ENCODE results near the gene ENPEP. TPM values are rescaled to one million over a fixed set of nuclear protein-coding genes. Genes with fewer than 3 reads are reported as not detected.
"Not testable (repeated sequence)": the region's sequence is repeated elsewhere in the genome, so short reads cannot be mapped to it uniquely, and the experiment has no call there.

The ENPEP gene
- not detected for polyA plus RNA-seq

DNA sequence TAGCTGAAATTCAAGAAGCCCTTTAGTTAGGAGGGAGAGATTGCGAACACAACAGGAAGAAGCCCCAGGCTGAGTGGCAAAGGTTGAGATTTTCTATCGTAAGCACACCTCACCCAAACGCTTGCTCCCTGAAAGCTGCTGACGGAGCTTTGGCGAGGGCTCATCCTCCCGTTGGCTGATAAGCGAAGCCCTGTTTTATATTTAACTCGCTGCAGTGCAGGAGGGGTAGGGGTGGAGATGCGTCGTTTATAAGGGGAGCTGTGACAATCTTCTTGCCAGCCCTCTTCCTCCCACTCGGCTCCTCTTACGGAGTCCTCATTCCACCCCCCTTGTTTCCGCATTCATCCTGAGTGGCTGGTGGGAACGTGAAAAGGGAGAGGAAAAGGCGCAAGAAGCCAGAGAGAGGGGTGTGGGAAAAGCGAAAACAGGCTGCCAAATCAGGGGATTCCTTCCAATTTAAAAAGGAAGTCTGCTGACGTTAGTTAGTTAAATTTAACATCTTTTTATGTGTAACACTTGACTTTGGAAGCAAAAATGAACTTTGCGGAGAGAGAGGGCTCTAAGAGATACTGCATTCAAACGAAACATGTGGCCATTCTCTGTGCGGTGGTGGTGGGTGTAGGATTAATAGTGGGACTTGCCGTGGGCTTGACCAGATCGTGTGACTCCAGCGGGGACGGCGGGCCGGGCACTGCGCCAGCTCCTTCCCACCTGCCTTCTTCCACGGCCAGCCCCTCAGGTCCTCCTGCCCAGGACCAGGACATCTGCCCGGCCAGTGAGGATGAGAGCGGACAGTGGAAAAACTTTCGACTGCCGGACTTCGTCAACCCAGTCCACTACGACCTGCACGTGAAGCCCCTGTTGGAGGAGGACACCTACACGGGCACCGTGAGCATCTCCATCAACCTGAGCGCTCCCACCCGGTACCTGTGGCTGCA lies at the start of gene ENPEP:
Gene ENPEP (plus strand): TSS at position 275 of the 938 bp plus-strand sequence. CDS start 260 bp downstream, at position 535.
- Mint-ChIP-seq H3K27me3 (peaks cover 19% of the 10 kb centered on the region), H3K4me3 (no peak within 1 kb of the TSS), H3K36me3 (peaks cover 3% of the 10 kb centered on the region), H3K9me3 (no peaks in the 10 kb centered on the region), H3K4me1 (no peaks in the 10 kb centered on the region), H3K27ac (no peak within 1 kb of the TSS)

GRCh38 chr4:110431805-110432204 lies 44.1 kb upstream of the ENPEP start:
- not testable (repeated sequence) for H3K27me3 Mint-ChIP-seq, H3K27ac Mint-ChIP-seq, H3K4me1 Mint-ChIP-seq, H3K4me3 Mint-ChIP-seq, H3K36me3 Mint-ChIP-seq
- H3K9me3 Mint-ChIP-seq, result peaks cover 0 to 16% (median 10%) of the 10 kb centered on the region in 3 donors

DNA sequence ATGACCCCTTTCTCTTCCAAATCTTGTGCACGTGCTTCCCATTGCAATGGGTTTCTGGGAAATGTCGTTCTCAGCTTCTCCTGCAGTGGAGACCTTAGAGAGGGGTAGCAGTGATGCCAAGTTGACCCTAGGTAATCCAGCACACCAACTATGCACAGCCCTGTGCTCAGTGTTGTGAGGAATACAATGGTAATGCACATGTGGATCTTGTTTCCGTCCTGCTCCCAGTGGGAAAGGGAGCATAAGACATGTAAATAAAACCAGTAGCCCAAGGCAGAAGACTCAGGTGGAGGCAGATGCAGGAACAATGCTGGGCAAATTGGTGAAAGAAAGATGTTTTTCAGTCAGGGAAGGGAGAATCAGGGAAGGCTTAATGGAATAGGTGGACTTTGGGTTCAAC lies 38.7 kb upstream of the ENPEP start:
- not testable (repeated sequence) for H3K36me3 Mint-ChIP-seq, H3K4me3 Mint-ChIP-seq
- H3K9me3 Mint-ChIP-seq, result peaks cover 4 to 15% (median 10%) of the 10 kb centered on the region in 3 donors

DNA sequence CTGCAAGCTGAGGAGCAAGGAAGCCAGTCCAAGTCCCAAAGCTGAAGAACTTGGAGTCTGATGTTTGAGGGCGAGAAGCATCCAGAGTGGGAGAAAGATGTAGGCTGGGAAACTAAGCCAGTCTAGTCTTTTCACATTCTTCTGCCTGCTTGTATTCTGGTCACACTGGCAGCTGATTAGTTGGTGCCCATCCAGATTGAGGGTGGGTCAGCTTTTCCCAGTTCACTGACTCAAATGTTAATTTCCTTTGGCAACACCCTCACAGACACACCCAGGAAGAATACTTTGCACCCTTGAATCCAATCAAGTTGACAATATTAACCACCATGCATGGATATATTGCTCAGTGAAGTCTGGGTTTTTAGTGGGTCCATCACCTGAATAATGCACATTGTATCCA lies 36.7 kb upstream of the ENPEP start:
- H3K36me3 Mint-ChIP-seq, H3K4me3 Mint-ChIP-seq, H3K27me3 Mint-ChIP-seq, H3K27ac Mint-ChIP-seq, H3K4me1 Mint-ChIP-seq: not testable (repeated sequence)
- peaks cover 4 to 10% (median 10%) of the 10 kb centered on the region in 3 donors for H3K9me3 Mint-ChIP-seq

More for the DNA sequence above, 38.7 kb upstream of the ENPEP start:
- H3K4me1 Mint-ChIP-seq, H3K27ac Mint-ChIP-seq, H3K27me3 Mint-ChIP-seq: not testable (repeated sequence)

DNA sequence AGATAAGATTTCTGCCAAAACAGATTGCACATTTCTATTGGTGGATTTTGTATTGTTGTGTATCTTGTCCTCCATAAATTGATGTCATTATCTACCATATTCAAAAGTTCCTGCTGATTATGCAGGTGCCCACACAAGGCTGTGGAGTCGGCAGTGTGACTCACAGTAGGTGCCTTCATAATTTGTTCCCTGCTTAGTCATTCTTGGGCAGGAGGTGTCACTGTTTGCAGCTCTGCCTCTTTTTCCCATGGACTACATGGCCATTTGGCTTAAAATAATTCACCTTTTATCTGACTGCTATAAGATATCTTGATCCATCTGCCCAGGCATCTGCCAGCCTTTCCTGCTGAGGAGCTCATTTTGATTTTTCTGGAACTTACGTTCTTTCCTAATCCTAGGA lies 33.6 kb upstream of the ENPEP start:
- peaks cover 1% of the 10 kb centered on the region for H3K27me3 Mint-ChIP-seq
- H3K4me1 Mint-ChIP-seq, result no peaks in the 10 kb centered on the region
- no peak overlapping the region for H3K4me3 Mint-ChIP-seq
- no peak overlapping the region for H3K27ac Mint-ChIP-seq
- peaks cover 0 to 2% (median 0%) of the 10 kb centered on the region in 3 donors for H3K9me3 Mint-ChIP-seq
- peaks cover 1% of the 10 kb centered on the region for H3K36me3 Mint-ChIP-seq

GRCh38 chr4:110442788-110443187 lies 33.2 kb upstream of the ENPEP start:
- Mint-ChIP-seq H3K36me3 (peaks cover 1% of the 10 kb centered on the region), H3K9me3 (no peaks in the 10 kb centered on the region), H3K27ac (no peak overlapping the region), H3K4me3 (no peak overlapping the region), H3K4me1 (no peaks in the 10 kb centered on the region), H3K27me3 (no peaks in the 10 kb centered on the region)

GRCh38 chr4:110449947-110450346 lies 26.0 kb upstream of the ENPEP start:
- H3K27ac Mint-ChIP-seq, result no peak overlapping the region
- H3K27me3 Mint-ChIP-seq, result peaks cover 1% of the 10 kb centered on the region

GRCh38 chr4:110452546-110452945 lies 23.4 kb upstream of the ENPEP start:
- no peak overlapping the region for H3K27ac Mint-ChIP-seq
- no peaks in the 10 kb centered on the region for H3K36me3 Mint-ChIP-seq
- no peak overlapping the region for H3K4me3 Mint-ChIP-seq
- H3K9me3 Mint-ChIP-seq, result peaks cover 0 to 2% (median 0%) of the 10 kb centered on the region in 3 donors
- H3K27me3 Mint-ChIP-seq, result peaks cover 1% of the 10 kb centered on the region
- H3K4me1 Mint-ChIP-seq, result no peaks in the 10 kb centered on the region

More at GRCh38 chr4:110449947-110450346, 26.0 kb upstream of the ENPEP start:
- Mint-ChIP-seq H3K36me3 (no peaks in the 10 kb centered on the region), H3K4me3 (no peak overlapping the region), H3K4me1 (no peaks in the 10 kb centered on the region), H3K9me3 (peaks cover 0 to 2% (median 0%) of the 10 kb centered on the region in 3 donors)

DNA sequence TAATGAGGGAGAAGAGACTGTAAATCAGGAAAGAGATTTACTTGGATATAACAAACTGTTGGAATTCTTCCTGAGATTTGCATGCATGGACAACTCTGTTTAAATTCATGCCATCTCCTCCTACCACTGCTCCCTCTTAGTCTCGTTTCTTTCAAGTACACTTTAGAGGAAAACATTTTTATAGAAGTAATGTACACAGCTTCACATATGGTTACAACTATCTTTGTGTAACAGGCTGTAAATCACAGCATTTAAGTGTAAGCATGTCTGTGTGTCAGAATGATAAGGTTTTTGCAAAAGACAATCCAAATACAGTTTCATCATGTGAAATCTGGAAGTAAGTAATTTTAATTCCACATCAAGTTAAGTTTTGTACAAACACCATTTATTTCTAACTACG lies 21.5 kb upstream of the ENPEP start:
- Mint-ChIP-seq H3K4me1 (no peaks in the 10 kb centered on the region), H3K36me3 (no peaks in the 10 kb centered on the region), H3K27me3 (peaks cover 1% of the 10 kb centered on the region), H3K4me3 (no peak overlapping the region), H3K27ac (no peak overlapping the region), H3K9me3 (peaks cover 0 to 2% (median 0%) of the 10 kb centered on the region in 3 donors)

DNA sequence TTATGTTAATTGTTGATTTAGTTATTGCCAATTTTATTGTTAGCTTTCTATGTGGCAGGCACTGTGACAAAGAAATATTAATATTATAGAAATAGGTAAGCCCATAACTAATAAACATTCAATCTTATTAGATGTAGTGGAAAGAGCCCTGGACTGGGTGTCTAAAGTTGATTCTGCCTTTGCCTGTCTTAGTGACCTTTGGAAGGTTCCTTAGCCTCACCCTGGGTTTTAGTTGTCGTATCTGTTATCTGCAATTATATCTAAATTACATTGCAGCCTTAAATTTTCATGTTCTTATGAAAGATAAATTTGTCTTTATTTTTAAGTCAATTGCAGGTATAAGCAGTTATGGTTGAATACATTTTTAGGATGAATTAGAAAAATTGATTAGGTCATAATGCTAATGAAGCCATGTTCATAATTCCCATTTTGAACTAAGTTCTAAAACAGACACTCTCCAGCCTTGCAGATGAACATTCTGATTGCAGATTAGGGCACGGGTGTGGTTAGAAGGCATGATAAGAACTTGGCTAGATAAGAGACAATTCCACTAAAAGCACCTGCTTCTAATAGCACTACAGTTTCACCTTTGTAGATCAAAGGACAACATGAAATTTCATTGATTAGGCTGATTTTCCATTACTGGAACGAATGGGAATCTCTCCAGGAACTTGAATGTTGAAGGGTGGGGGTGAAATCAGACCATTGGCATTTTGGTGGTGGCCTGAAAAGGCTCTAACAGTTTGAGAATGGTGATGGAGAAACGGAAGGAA lies 17.3 kb upstream of the ENPEP start:
- H3K4me1 Mint-ChIP-seq, result no peaks in the 10 kb centered on the region
- H3K36me3 Mint-ChIP-seq, result no peaks in the 10 kb centered on the region
- H3K27ac Mint-ChIP-seq, result no peak overlapping the region
- H3K4me3 Mint-ChIP-seq, result no peak overlapping the region
- H3K9me3 Mint-ChIP-seq, result peaks cover 0 to 3% (median 0%) of the 10 kb centered on the region in 3 donors
- peaks cover 2% of the 10 kb centered on the region for H3K27me3 Mint-ChIP-seq

DNA sequence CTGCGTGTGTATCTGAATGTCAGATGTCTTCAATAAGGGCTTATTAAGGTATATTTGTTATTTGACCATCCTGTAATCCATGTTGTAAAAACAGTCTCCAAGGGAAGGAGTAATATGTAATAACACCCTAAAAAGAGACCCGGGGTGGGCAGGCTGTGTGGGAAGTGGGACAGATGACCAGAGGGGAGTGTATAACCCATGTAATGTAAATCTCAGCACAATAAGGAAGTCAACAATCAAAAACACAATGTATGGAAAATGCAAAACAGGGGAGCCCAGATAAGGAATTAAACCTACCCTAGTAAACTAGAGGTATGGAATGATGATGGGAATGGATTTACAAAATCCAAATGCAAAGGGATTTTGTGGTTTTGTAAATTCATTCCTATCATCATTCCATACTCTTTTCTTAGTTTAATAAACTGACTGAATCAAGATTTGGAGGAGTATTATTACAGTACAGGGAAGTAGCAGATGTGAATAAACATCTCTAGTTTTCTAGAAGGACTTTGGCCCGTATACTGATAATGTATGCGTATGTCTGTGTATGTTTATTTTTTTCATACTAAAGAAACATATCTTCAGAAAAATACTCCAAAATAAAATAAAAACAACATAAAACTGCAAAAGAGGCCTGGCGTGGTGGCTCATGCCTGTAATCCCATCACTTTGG lies 15.7 kb upstream of the ENPEP start:
- no peaks in the 10 kb centered on the region for H3K4me1 Mint-ChIP-seq
- H3K9me3 Mint-ChIP-seq, result peaks cover 0 to 1% (median 0%) of the 10 kb centered on the region in 3 donors
- no peak overlapping the region for H3K4me3 Mint-ChIP-seq
- H3K27ac Mint-ChIP-seq, result no peak overlapping the region
- H3K27me3 Mint-ChIP-seq, result peaks cover 2% of the 10 kb centered on the region
- H3K36me3 Mint-ChIP-seq, result no peaks in the 10 kb centered on the region

DNA sequence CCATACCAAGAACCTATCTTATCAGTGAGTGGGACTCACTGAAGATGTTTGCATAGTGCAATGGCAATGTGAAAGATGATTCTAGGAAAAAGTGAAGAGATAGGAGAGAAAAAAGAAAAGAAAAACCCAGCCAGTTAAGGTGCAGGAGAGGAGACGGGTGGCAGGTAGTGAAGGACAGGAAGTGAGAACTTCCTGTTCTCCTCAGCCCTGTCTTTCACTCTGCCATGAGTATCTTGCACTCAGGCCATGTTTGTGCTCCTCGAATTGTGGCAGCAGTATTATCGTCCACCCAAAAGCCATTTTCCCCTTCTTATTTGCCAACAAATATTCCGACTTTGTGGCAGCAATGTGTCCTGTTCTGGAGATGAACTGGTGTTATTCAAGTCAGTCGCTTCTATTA lies 8.6 kb upstream of the ENPEP start:
- H3K27me3 Mint-ChIP-seq, result no peaks in the 10 kb centered on the region
- H3K9me3 Mint-ChIP-seq, result peaks cover 3 to 14% (median 3%) of the 10 kb centered on the region in 3 donors
- H3K36me3 Mint-ChIP-seq, result no peaks in the 10 kb centered on the region
- no peak overlapping the region for H3K4me3 Mint-ChIP-seq
- no peak overlapping the region for H3K27ac Mint-ChIP-seq
- no peaks in the 10 kb centered on the region for H3K4me1 Mint-ChIP-seq

GRCh38 chr4:110472583-110473329 lies 3.2 kb upstream of the ENPEP start:
- no peak overlapping the region for H3K27ac Mint-ChIP-seq
- no peaks in the 10 kb centered on the region for H3K4me1 Mint-ChIP-seq
- no peak overlapping the region for H3K4me3 Mint-ChIP-seq
- peaks cover 3% of the 10 kb centered on the region for H3K36me3 Mint-ChIP-seq
- H3K9me3 Mint-ChIP-seq, result peaks cover 3 to 9% (median 3%) of the 10 kb centered on the region in 3 donors
- peaks cover 10% of the 10 kb centered on the region for H3K27me3 Mint-ChIP-seq

- Mint-ChIP-seq H3K9me3 (peaks cover 1 to 2% (median 1%) of the 10 kb centered on the region in 3 donors), H3K4me3 (no peak overlapping the region), H3K4me1 (no peaks in the 10 kb centered on the region), H3K27ac (no peak overlapping the region), H3K36me3 (peaks cover 3% of the 10 kb centered on the region), H3K27me3 (peaks cover 12% of the 10 kb centered on the region)
Observed at GRCh38 chr4:110474481-110474880, 1.5 kb upstream of the ENPEP start.
